Activated effector memory CD4-positive, alpha-beta T cell treated with Interleukin-2 at 50 U/mL for 16 hours (primary cell): Measurements from ENCODE around the gene TGM2.

Source experiments
- DNase-seq: peaks from one replicate; pipeline ENCODE4 v3.0.0-alpha.2; 2020

The TGM2 gene

DNA sequence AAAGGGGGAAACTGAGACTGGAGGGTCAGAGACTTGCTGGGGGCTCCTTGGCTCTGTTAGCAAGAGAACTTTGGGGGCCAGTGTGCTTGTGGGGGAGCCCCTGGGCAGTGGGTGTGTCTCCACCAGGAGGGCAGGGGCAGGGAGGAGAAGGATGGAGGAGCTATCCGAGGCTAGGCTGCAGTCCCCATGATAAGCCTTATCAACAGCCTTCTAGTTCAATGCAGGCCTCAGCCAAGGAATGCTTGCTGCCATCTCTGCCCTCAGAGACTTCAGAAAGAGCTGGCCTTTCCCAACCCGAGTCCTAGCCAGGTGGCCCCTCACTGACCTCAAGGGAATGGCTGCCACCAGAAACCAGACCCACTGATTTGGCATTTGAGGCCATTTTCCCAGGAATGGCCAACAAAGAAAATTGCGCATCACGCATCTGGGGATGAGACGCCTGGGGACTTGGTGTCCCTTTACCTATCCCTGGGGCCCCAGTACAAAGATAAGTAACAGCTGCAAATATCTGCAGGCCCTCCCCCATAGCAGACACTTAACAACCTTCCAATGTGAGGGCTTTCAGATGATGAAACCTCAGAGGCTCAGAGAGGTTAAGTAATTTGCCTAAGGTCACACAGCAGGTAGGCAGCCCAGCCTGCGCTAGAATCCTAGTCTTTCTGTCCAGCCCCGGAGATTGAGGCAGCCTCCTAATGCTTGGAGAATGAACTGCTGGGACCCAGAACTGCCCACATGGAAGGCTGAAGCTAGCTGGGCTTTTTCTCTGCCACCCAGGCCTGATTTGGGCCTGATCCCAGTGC, 4.9 kb downstream of the TGM2 start:
- DNase-seq: no peak

DNA sequence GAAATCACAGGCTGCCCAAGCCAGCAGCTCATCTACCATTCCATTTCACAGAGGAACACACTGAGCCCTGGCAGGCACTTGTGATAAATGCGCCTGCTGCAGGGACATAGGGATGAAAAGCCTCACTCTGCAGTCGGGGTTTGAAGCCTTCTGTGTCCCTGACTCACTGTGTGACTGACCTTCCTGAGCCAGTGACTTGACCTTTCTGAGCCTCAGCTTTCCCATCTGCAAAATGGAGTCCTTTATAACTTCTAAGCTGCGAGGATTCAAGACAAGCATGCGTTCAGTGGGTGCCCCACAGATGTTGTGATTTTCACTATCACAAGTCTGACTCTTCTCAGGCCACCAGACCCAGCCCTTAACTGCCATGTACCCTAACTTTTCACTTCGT, 5.5 kb downstream of the TGM2 start:
- no peak for DNase-seq

DNA sequence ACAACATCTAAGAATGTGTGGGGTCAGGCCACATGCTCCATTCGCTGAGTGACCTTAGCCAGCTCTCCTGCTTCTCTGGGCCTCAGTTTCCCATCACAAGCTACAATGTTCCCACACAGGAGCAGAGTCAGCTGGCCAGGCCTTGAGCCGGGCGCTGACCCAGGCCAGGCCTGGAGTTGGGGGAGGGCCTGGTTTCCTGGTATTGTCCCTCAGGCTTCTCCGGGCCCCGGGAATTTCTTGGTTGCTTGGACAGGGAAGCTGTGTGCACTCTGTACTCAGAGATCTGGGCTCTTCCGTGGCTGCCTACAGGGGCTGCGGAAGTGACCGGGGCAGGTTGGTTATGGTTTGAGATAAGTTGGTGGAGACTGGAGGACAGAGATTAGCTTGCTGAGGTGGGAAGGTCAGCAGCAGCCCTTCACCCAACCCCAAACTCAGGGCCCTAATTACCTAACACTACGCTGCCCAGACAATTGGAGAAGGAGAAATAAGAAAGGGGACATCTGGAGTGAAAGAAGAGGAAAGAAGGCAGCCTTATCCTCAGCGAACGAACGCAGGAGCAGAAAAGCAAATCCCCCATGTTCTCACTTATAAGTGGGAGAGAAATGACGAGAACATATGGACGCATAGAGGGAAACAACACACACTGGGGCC, 6.2 kb downstream of the TGM2 start:
- DNase-seq: no peak

DNA sequence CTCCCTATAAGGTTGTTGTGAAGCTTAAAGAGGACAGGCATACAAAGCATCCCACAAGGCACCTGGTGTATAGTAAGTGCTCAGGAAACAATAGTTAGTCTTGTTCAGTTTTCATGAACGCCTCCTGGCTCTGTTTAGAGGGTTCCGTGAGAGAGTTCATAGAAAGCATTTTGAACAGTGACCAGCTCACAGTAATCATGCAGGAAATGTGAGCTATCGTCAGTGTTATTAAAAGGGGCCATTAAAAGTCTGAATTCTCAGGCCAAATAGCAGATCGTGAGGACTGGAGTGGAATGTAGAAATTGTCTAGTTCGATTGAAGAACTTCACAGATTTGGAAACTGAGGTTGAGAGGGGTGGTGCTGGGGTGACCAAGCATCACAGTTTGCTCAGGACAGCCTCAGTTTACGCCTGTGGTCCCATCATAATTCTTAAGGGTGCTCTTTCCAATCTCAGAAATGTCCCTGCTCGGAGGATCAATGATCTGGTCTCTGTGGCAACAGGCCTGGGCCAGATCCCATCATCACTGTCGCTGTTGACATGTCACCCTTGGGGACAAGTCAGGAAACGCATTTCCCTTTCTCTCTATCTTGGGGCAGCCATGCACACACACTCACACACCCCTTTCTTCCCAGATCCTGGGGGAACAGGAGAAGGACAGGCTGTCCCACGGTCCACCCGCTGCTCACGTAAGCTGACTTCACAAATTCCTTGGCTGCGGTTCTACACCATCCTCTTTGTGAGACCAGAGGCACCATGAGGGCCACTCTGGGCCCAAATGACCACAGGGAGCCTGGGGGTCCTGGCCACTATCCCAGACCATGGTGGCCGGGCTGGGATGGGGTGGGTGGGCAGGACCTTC, 7.2 kb downstream of the TGM2 start:
- DNase-seq: no peak

DNA sequence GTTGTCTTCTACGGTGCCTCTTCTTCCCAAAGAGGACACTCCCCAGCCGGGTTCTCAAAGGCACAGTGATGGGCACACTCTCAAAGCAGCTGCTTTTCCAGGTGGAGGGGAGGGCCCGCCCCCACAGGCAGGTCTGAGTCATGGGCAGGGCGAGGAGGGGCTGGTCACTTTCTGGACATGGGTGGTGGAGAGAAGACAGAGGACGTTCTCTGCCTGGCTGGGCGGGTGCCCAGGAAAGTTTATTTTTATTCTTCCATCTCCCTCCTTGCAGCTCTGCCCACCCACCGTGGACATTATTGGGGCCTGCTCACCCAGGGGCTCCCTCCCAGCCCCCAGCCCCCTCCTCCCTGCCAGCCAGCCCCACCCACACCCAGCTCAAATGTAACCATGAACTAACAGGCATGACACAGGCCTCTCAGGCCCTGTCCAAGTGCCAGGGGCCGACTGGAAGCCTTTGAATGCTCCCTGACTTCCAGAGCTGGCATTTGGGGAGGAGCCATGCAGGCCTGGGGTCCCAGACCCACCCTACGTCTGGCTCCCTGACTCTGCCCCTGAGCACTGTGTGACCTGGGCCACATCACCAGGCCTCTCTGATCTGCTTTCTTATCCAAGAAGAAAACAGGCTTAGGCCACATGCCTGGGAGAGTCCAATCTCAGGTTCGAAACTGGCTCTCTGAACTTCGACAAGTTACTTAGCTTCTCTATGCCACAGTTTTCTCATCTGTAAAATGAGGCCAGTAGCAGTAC, 8.0 kb downstream of the TGM2 start:
- DNase-seq: no peak

DNA sequence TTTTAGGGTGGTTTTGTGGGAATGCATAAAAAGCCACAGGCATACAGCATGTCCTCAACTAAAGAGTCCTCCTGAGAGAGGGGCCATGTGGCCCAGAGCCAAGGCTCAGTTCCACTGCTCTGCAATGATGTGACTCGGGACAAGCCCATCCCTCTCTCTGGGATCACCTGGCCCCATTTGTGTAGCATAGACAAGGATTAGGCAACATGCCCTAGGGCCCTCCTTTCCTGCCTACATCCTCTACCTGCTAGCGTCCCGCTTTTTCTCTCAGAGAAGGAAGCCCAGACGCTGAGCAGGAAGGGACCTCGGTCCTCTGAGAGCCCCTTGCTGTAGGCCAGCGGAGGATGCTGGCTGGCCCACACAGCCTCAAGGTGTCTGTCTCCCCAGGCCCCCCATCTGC, 8.8 kb downstream of the TGM2 start:
- no peak for DNase-seq

DNA sequence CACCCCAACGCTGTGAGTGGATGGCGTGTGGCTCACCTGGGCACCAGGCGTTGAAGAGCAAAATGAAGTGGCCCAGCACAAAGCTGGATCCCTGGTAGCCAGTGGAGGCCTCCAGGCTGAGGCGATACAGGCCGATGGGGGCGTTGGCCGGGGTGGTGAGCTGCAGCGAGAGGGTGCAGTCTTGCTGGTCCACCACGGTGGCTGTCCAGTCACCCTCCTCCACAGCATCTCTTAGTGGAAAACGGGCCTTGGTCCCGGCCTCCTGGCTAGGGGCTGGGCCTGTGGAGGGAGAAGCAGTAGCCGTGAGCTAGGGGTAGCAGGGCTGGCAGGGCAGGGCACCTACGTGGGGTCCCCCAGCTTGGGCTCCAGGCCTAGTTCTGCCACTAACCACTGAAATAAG, 9.3 kb downstream of the TGM2 start:
- no peak for DNase-seq

DNA sequence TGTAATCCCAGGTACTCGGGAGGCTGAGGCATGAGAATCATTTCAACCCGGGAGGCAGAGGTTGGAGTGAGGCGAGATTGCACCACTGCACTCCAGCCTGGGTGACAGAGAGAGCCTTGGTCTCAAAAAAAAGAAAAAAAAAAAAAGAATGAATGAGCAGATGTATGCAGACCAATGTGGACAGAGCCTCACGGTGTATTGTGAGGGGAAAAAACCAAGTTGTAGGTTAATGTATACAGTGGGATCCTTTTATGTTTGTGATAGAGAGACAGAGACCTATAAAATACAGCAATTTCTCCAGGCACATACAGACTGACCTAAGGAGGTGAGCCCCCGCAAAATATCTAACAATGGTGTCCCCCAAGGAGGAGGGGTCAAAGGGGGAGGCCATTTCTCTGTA, 11.7 kb downstream of the TGM2 start:
- no peak for DNase-seq

DNA sequence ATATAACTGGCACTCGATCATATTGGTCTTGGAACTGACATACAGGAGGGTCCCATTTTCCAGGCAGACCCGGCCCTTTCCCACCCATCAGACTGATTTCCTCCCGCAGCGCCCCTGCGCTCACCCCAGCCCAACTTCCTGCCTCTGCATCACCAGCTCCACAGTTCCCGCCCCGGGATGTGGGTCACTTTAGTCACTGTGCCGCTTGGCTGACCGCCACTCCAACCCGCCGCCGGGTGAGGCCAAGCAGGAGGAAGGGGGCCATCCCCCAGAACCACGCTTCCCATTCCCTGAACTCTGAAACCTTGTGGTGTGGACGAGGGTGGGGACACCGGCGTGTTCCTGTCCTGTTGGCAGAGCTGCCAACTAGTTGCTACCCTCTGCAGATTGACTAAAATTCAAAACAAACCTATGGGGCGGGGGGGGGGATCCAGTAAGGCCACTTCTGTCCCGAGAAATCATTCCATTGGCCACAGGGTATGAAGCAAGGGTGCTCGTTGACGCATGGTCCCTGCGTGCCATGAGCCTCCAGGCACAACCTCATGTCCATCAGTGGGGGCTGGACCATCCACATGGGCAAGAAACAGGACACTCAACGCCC, 12.3 kb downstream of the TGM2 start:
- no peak for DNase-seq

DNA sequence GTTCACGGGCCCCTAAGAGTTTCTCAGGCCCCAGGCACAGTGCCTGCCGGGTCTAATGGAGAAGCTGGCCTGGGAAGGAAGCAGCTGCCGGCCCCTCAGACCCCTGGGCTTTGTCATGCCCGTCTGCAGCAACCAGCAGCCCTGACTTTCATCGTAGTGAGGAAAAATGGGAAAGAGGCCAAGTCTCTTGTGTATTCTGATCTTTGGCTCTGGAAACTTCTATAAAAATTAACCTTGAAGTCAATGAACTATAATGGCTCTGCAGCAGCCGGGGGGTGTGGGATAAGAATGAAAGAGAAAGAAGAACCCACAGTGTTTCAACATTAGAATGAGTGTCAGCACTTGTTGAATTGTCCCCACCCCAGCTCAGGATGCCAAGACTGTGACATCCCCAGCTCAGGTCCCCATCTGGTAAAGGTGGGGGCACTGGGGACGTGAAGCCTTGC, 12.9 kb downstream of the TGM2 start:
- DNase-seq: no peak

DNA sequence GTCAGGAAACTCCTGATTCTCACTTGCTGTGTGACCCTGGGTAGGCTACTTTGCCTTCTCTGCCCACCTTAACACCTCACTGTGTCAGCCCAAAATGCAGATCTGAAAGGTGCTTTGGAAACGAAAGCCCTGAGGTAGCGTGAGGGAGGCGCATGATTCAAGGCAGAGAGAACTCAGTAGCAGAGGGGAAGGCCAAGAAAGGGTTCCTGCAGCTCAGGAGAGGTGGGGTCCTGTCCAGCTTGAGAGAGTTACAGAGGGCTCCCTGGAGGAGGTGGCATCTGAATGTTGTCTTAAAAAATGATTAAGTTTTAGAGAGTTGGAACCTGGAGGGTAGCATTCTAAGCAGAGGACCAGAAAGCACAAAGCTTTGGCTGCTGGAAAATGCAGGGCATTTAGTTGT, 13.6 kb downstream of the TGM2 start:
- DNase-seq: no peak

DNA sequence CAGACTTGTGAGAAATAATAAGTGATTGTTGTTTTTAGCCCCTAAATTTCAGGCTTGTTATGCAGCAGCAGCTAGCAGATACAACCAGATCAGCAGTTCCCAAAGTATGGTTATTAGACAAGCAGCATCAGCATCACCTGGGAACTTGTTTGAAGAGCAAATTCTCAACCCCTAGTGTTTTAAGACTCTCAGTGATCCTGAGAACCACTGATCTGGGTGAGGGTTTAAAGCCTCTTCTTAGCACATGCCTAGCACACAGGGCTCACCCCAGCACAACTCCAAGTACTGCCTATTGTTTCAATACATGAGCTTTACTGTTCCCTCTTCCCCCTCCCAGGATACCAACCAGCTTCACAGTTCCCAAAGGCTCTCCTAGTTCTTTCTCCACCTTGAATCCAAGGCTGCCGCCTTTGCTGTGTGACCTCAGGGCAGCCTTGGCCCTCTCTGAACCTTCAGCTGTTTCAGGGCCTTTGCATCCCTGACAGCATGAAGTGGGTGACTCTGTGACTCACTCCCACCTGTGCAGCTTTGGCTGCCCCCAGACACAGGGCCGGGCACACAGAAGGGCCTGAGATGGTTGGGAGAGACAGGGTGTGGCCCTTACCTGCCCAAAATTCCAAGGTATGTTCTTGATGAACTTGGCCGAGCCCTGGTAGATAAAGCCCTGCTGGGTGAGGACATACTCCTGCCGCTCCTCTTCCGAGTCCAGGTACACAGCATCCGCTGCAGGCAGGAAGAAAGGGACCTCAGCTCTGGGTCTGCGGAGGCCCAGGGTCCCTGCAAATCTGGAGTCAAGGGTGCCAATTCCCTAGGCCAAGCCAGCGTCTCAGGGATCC, 14.5 kb downstream of the TGM2 start:
- DNase-seq: no peak

DNA sequence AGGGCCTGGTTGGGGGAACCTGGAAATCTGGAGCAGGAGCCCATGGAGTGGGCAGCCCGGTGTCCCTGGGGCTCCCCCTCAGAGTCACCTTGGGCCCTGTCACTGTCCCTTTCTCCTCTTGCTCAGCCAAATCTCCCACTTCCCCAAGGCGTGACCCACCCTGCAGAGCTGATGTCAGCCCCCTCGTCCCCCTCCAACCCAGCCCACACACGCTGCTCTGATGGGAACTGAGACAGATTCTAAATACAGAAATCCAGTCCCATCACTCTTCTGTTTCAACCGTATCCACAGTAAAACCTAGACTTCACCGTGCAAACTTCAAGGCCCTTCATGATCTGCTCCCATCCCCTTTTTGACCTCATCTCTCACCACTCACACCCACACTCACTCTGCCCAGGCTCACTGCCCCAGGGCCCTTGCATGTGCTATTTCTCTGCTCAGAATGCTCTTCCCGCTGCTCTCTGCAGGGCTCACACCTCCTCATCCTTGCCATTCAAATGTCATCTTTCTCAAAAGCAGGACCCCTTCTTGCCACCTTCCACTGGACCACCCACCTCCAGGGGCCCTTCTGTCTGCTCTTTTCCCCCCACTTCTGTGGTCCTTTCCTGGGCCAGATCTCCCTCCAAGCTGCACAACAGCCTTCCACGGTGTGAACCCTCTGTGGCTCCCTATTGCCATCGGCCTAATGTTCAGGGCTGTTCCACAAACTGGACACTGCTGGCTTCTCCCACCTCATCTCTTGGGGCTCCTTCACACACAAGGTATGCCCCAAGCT, 16.6 kb downstream of the TGM2 start:
- no peak for DNase-seq

DNA sequence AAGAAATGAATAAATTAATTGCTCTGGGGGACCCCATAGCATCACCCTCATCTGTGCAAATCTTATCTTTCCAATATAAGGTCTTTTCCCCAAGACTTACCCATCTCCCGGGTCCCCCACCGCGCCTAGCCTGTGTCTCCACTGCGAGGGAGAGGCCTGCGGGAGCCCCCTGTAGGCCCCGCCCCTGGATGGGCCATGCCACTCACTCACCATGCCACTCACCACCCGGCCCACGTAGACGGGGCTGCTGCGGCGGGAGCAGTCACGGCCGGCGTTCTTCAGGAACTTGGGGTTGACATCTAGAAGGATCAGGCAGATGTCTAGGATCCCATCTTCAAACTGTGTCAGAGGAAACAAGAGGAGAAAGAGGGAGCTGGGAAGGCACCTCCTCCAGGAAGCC, 17.3 kb downstream of the TGM2 start:
- DNase-seq: no peak

DNA sequence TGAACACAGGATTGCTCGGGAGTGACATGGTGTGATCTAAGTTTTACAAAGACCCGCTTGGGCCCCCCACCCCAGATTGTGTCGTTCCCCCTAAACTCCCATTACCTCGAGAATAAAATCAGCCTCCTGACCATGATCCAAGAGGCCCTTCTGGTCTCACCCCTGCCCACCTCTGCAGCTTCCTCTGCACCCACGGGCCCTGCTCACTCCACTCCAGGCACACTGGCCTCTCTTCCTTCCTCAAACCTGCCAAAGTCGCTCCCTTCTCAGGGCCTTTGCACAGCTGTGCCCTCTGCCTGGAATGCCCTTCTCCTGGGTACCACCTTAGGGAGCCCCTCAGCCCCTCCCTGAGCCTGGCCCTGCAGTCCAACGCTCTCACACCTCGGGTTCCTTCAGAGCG, 17.9 kb downstream of the TGM2 start:
- no peak for DNase-seq

DNA sequence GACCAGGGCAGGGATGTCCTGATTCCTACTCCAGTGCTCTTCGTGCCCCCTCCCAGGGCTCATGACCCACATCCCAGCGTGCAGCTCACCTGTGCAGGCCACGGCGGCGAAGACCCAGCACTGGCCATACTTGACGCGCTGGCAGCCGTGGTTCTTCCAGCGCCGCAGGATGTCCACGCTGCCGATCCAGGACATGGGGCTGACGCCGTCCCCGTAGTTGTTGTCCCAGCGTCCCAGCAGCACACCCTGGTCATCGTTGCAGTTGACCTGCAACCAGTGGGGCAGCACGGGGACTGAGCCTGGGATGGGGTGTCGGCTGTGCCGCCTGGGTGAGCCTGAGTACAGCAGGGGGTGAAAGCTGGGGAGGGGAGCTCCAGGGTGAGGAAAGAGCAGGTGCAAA, 18.4 kb downstream of the TGM2 start:
- DNase-seq: no peak

DNA sequence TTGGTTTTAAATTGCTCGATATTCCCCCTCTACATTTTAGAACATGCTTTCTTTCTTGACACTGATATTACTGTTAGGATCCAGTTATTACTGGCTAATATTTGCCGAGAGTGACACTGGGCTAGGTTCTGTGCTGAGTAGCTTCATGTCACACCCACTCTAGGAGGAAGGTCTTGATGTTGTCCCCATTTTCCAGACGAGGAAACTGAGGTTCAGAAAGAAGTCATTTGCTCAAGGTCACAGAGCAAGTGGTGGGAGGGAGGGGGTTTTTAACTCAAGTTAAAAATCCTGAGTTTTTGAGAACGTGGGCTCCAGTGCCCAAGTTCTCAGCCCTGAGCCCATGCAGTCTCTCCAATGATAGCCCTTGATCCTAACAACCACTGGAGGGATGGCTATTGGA, 18.9 kb downstream of the TGM2 start:
- DNase-seq: no peak

DNA sequence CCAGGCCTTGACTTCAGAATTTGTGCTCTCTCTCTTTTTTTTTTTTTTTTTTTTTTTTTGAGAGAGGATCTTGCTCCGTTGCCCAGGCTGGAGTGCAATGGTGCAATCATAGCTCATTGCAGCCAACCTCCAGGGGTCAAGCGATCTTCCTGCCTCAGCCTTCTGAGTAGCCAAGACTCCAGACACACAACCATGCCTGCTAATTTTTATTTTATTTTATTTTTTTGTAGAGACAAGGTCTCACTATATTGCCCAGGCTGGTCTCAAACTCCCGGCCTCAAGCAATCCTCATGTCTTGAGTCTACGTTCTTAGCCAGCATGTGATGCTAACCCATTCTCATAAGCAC, 19.4 kb downstream of the TGM2 start:
- DNase-seq: no peak

DNA sequence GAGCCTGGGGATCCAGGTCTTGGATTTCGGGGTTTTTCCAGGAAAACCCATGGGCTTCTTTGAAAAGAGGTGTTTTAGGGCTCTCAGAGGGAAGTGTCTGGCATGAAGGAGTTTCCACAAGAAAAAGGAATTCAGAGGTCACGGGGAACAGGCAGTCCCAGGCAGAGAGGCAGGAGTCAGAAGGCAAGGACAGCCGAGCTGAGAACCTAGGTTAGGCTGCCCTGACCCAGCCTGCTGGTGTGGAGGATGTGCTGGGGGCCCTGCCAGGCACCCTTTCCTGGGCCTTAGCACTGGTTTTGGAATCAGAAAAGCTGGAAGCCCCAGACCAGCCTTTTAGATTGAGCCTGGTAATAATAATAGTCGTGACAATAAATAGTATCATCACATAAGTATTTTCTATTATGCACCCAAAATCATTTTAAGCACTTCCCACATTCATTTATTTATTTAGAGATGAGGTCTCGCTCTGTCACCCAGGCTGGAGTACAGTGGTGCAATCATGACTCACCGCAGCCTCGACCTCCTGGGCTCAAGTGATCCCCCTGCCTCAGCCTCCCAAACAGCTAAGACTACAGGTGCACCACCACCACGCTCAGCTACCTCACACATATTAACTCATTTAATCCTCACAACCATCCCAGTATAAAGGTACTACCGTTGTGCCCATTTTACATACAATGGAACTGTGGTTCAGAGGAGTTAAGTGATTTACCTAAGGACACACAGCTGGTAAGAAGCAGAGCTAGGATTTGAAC, 19.9 kb downstream of the TGM2 start:
- DNase-seq: no peak

DNA sequence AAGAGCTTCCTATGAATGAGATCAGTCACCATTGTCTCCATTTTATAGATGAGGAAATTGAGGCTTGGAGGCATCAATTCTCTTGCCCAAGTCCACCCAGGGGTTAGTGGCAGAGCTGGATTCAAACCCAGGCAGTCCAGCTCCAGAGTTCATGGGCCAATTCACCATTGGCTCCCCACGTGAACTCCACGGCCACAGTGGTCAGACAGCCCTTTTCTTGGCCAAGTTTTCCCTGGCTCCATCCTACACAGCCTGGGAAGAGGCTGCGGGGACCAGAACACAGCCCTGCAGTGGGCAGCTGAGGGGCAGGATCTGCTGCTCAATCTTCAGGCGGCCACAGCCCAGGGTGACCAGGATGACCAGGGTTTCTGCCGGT, 20.5 kb downstream of the TGM2 start:
- DNase-seq: no peak
